ENCODE results near the gene TREM1.

TREM1 gene

GRCh38 chr6:41229721-41230120 lies 56.8 kb downstream of the TREM1 start:
- ChIA-PET CTCF (no interaction called here), POLR2A (no interaction called here)
- TF ChIP-seq L3MBTL2 (conservative IDR thresholded peaks at IDR 0.05) (no peak), ARNT (IDR thresholded peaks at IDR 0.05) (no peak), FOXM1 (IDR thresholded peaks at IDR 0.05; ENCODE audit: borderline replicate concordance) (no peak), CTBP1 (IDR thresholded peaks at IDR 0.05; ENCODE audit: borderline replicate concordance) (no peak), FOXA1 (IDR thresholded peaks at IDR 0.05) (no peak), NFRKB (IDR thresholded peaks at IDR 0.05) (no peak), HDGF (IDR thresholded peaks at IDR 0.05; ENCODE audit: borderline replicate concordance) (no peak), ZNF384 (IDR thresholded peaks at IDR 0.05) (no peak), PKNOX1 (IDR thresholded peaks at IDR 0.05) (no peak), SP1 (IDR thresholded peaks at IDR 0.05) (no peak), LEF1 (IDR thresholded peaks at IDR 0.05; ENCODE audit: borderline replicate concordance) (no peak)
- DNase-seq (ENCODE audit: extremely low spot score), result no peak

GRCh38 chr6:41228616-41229015 lies 57.9 kb downstream of the TREM1 start:
- ChIA-PET POLR2A (no interaction called here), CTCF (interaction anchor here (1.3 kb wide), 1 partner anchor 92 kb away, joined by 5 read pairs; no protein-coding TSS in a partner anchor)
- peak; percentile 28 for DNase-seq (ENCODE audit: extremely low spot score)
- TF ChIP-seq FOXM1 (IDR thresholded peaks at IDR 0.05; ENCODE audit: borderline replicate concordance) (no peak), HDGF (IDR thresholded peaks at IDR 0.05; ENCODE audit: borderline replicate concordance) (no peak)

- ChIA-PET POLR2A (no interaction called here), CTCF (interaction anchor here (1.3 kb wide), 1 partner anchor 93 kb away, joined by 5 read pairs; no protein-coding TSS in a partner anchor)
- TF ChIP-seq LEF1 (IDR thresholded peaks at IDR 0.05; ENCODE audit: borderline replicate concordance) (no peak), L3MBTL2 (conservative IDR thresholded peaks at IDR 0.05) (no peak), CTBP1 (IDR thresholded peaks at IDR 0.05; ENCODE audit: borderline replicate concordance) (no peak), ARNT (IDR thresholded peaks at IDR 0.05) (no peak), SP1 (IDR thresholded peaks at IDR 0.05) (no peak), PKNOX1 (IDR thresholded peaks at IDR 0.05) (no peak), HDGF (IDR thresholded peaks at IDR 0.05; ENCODE audit: borderline replicate concordance) (no peak), SUZ12 (IDR thresholded peaks at IDR 0.05) (no peak)
- DNase-seq (ENCODE audit: extremely low spot score), result no peak
These were observed 58.4 kb downstream of the TREM1 start, which contains the start of gene TREML4 for GRCh38 chr6:41228096-41228495. Gene TREML4 (plus strand): TSS chr6:41228349. CDS start chr6:41228428, 79 bp downstream.

- CTCF ChIA-PET, result no interaction called here
- POLR2A ChIA-PET, result no interaction called here
- no peak for TF ChIP-seq FOXK2 (IDR thresholded peaks at IDR 0.05)
- TF ChIP-seq SUZ12 (IDR thresholded peaks at IDR 0.05), result no peak
- TF ChIP-seq CTBP1 (IDR thresholded peaks at IDR 0.05; ENCODE audit: borderline replicate concordance), result no peak
- TF ChIP-seq ZNF384 (IDR thresholded peaks at IDR 0.05), result no peak
- no peak for TF ChIP-seq L3MBTL2 (conservative IDR thresholded peaks at IDR 0.05)
- TF ChIP-seq PKNOX1 (IDR thresholded peaks at IDR 0.05), result no peak
- TF ChIP-seq FOXM1 (IDR thresholded peaks at IDR 0.05; ENCODE audit: borderline replicate concordance), result no peak
- DNase-seq (ENCODE audit: extremely low spot score), result no peak
These were observed 59.7 kb downstream of the TREM1 start for GRCh38 chr6:41226752-41227151.

- ChIA-PET POLR2A (no interaction called here), CTCF (interaction anchor here (0.5 kb wide), 1 partner anchor 738 kb away, joined by 3 read pairs; no protein-coding TSS in a partner anchor)
- no peak for TF ChIP-seq PKNOX1 (IDR thresholded peaks at IDR 0.05)
- TF ChIP-seq HDGF (IDR thresholded peaks at IDR 0.05; ENCODE audit: borderline replicate concordance), result no peak
- no peak for TF ChIP-seq BHLHE40 (IDR thresholded peaks at IDR 0.05; ENCODE audit: borderline replicate concordance)
- no peak for TF ChIP-seq NFRKB (IDR thresholded peaks at IDR 0.05)
- no peak for TF ChIP-seq ELF4 (IDR thresholded peaks at IDR 0.05)
- no peak for TF ChIP-seq SUZ12 (IDR thresholded peaks at IDR 0.05)
- TF ChIP-seq FOXK2 (IDR thresholded peaks at IDR 0.05), result no peak
- TF ChIP-seq SP1 (IDR thresholded peaks at IDR 0.05), result no peak
- no peak for TF ChIP-seq CTBP1 (IDR thresholded peaks at IDR 0.05; ENCODE audit: borderline replicate concordance)
- TF ChIP-seq ZNF384 (IDR thresholded peaks at IDR 0.05), result no peak
- TF ChIP-seq TARDBP (IDR thresholded peaks at IDR 0.05), result no peak
- no peak for TF ChIP-seq LEF1 (IDR thresholded peaks at IDR 0.05; ENCODE audit: borderline replicate concordance)
- no peak for TF ChIP-seq L3MBTL2 (conservative IDR thresholded peaks at IDR 0.05)
- DNase-seq (ENCODE audit: extremely low spot score), result no peak
These were observed 61.7 kb downstream of the TREM1 start for GRCh38 chr6:41224800-41225199.
